ENCODE results near the gene CARHSP1. TPM values are rescaled to one million over a fixed set of nuclear protein-coding genes. Genes with fewer than 3 reads are reported as not detected.

Gene CARHSP1
- total RNA-seq, 4 donors from 2014 or later: 42.2 to 47.8 (median 44.2) TPM

DNA sequence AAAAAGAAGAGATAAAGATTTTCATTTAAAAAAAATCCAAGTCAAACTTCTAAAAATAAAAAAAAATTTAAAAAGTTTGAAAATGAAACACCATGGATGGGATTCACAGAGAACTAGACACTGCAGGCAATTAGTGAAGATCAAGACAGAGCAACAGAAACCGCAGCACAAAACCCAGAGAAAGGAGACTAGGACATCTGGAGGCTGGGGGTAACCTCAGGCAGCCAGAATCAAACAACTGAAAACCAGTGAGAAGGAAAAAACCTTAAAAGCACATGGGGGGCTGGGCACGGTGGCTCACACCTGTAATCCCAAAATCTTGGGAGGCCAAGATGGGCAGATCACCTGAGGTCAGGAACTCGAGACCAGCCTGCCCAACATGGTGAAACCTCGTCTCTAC is 44.0 kb upstream of the CARHSP1 start:
- WGBS, 2 donors: 86 to 91% methylated on average over 4 of the region's 4 CpGs
- peak in 1 of 2 donors; percentile 42 for DNase-seq (ENCODE audit: low spot score in 2 of 2)
- intact Hi-C loops (cut with DNase I; ENCODE audit: low total_unique reads): no loop called here
- TF ChIP-seq POLR2A (IDR thresholded peaks at IDR 0.05): no peak
- TF ChIP-seq, protein P1, sequence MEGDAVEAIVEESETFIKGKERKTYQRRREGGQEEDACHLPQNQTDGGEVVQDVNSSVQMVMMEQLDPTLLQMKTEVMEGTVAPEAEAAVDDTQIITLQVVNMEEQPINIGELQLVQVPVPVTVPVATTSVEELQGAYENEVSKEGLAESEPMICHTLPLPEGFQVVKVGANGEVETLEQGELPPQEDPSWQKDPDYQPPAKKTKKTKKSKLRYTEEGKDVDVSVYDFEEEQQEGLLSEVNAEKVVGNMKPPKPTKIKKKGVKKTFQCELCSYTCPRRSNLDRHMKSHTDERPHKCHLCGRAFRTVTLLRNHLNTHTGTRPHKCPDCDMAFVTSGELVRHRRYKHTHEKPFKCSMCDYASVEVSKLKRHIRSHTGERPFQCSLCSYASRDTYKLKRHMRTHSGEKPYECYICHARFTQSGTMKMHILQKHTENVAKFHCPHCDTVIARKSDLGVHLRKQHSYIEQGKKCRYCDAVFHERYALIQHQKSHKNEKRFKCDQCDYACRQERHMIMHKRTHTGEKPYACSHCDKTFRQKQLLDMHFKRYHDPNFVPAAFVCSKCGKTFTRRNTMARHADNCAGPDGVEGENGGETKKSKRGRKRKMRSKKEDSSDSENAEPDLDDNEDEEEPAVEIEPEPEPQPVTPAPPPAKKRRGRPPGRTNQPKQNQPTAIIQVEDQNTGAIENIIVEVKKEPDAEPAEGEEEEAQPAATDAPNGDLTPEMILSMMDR (IDR thresholded peaks at IDR 0.05): no peak
- H3K4me3 ChIP-seq (ENCODE audit: low read depth, poor library complexity, severe bottlenecking): no peak overlapping the region

DNA sequence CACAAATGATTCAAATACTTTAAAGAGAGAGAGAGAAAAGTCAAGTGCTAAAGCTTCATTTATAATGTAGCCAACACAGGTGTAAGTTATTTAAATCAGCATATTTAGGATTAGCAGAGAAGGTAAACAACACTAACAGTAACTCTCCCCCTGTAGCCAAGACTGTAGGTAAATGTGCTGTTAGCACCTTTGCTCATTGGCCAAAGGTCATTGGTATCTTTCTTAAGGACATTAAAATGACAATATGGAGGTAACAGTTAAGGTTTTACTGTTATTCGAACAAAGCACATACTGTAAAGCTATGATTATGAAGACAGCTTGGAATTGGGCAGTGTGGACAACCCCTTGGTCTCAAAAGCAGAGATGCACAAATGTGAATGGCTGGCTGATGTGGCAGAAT is 42.0 kb upstream of the CARHSP1 start:
- TF ChIP-seq POLR2A (IDR thresholded peaks at IDR 0.05): no peak
- TF ChIP-seq, protein P1 (IDR thresholded peaks at IDR 0.05): no peak
- DNase-seq (ENCODE audit: low spot score in 2 of 2): no peak
- intact Hi-C loops (cut with DNase I; ENCODE audit: low total_unique reads): no loop called here
- 88 to 91% methylated on average over 1 of the region's 1 CpG for whole genome bisulfite sequencing, 2 donors
- no peak overlapping the region for H3K4me3 ChIP-seq (ENCODE audit: low read depth, poor library complexity, severe bottlenecking)

DNA sequence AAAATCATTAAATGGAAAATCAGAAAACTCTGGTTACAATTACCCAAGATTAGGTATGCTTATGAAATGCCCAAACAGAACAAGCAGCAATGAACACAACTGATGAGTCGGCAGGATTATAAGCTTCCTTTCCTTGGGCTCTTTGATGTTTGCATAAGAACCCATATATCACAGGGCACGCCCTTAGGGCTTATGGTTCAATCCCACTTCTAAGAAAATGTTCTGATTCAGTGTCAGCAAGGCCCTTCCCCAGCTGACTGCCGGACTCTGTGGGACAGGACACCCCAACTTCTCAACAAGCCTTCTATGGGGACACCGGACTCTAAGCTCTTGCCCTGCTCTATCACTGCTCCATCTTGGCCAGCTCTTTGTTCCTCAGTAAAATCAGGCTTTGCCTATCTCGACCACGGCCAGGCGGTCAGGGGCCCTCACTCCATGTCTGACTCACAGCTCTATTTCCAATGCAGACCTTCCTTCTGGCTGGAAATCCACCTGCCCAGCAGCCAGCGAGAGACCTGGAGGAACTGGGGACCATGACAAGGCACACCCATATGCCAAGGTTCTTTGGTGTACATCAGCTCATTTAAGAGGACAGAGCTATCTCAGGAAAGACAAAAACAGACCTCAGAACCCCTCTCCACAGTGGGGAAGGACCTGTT is 40.1 kb upstream of the CARHSP1 start:
- TF ChIP-seq, protein P1 (IDR thresholded peaks at IDR 0.05): no peak
- TF ChIP-seq POLR2A (IDR thresholded peaks at IDR 0.05): no peak
- intact Hi-C loops (cut with DNase I; ENCODE audit: low total_unique reads): no loop called here
- WGBS, 2 donors: 82 to 83% methylated on average over 8 of the region's 8 CpGs
- DNase-seq (ENCODE audit: low spot score in 2 of 2): peak in 1 of 2 donors; percentile 66
- no peak overlapping the region for H3K4me3 ChIP-seq (ENCODE audit: low read depth, poor library complexity, severe bottlenecking)

DNA sequence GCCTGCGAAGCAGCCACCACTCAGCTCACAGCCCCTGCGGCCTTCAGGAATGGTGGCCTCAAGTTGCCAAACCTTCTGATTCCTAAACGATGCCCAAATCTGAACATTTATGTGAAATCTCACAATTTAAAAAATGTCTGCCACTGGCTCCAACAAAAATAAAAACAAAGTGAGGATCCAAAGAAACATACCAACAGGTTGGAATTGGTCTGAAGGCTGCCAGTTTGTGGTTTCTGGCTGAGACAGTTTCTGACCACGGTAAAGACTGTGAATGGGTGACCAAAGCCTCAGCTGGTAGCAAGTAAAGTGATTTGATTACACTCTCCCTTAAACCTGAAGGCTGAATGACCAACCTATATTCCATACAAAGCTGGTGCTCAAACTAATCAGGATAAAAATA is 38.3 kb upstream of the CARHSP1 start:
- peak in 1 of 2 donors; percentile 20 for DNase-seq (ENCODE audit: low spot score in 2 of 2)
- no peak overlapping the region for H3K4me3 ChIP-seq (ENCODE audit: low read depth, poor library complexity, severe bottlenecking)
- WGBS, 2 donors: 74 to 85% methylated on average over 4 of the region's 4 CpGs
- no peak for TF ChIP-seq POLR2A (IDR thresholded peaks at IDR 0.05)
- TF ChIP-seq, protein P1 (IDR thresholded peaks at IDR 0.05): no peak
- intact Hi-C loops (cut with DNase I; ENCODE audit: low total_unique reads): no loop called here

DNA sequence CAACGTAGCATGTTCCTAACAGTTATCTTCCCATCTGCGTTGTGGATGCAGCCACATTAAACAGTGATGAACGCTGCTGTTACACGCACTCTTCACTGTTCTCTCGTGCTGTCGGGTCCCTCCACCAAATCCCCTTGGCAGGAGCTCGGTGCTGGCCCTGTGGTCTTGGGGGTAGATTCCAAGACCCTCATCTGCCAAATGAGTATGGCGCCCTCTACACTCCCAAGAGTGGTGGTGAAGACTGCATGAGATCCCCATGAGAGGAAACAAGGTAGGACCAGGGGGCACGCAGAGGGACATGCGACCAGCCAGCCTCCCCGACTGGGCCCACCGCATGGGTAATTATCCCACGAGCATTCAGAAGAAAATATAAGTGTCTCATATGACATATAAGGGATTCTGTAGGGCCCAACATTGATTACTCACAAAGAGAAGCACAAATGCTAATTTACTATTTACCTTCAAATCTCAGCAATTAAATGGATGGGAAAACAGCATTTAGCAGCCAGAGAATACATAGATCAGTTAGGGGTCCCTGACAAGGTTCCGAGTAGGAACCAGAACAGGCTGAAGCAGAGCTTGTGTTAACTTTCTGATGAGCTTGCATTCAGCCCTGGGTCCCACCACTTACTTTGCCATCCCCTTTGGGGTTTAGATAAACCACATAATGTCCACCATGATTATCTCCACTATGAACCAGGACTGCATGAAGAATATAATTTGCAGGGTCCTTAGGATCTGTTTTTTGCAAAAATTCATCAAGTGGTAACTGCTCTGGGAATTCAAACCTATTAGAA is 37.2 kb upstream of the CARHSP1 start:
- peak in 1 of 2 donors; percentile 23 for DNase-seq (ENCODE audit: low spot score in 2 of 2)
- intact Hi-C loops (cut with DNase I; ENCODE audit: low total_unique reads): no loop called here

More for the DNA sequence above, 37.2 kb upstream of the CARHSP1 start:
- 86% methylated on average over 14 of the region's 14 CpGs for WGBS, 2 donors
- H3K4me3 ChIP-seq (ENCODE audit: low read depth, poor library complexity, severe bottlenecking): no peak overlapping the region
- TF ChIP-seq, protein P1 (IDR thresholded peaks at IDR 0.05): no peak
- TF ChIP-seq POLR2A (IDR thresholded peaks at IDR 0.05): no peak
